ENCODE measurements around the gene KCNQ5. TPM values are rescaled to one million over a fixed set of nuclear protein-coding genes. Genes with fewer than 3 reads are reported as not detected.
A peak's percentile ranks its signal among the peaks of the same experiment; 100 is the strongest.

KCNQ5 gene
- total RNA-seq, 1 experiment from 2014 or later, result 2.0 TPM

- Mint-ChIP-seq H3K4me1 (no peaks in the 10 kb centered on the region), H3K36me3 (no peaks in the 10 kb centered on the region), H3K27ac (no peak overlapping the region), H3K4me3 (no peak overlapping the region), H3K27me3 (ENCODE audit: low read depth) (no peaks in the 10 kb centered on the region), H3K9me3 (peaks cover 5% of the 10 kb centered on the region; the same call in 1 of the 2 replicates)
- TF ChIP-seq, protein P1, sequence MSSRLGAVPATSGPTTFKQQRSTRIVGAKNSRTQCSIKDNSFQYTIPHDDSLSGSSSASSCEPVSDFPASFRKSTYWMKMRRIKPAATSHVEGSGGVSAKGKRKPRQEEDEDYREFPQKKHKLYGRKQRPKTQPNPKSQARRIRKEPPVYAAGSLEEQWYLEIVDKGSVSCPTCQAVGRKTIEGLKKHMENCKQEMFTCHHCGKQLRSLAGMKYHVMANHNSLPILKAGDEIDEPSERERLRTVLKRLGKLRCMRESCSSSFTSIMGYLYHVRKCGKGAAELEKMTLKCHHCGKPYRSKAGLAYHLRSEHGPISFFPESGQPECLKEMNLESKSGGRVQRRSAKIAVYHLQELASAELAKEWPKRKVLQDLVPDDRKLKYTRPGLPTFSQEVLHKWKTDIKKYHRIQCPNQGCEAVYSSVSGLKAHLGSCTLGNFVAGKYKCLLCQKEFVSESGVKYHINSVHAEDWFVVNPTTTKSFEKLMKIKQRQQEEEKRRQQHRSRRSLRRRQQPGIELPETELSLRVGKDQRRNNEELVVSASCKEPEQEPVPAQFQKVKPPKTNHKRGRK (CRISPR knock-in tag; IDR thresholded peaks at IDR 0.05; ENCODE audit: borderline replicate concordance), result no peak
- TF ChIP-seq ZNF396 (CRISPR knock-in tag; IDR thresholded peaks at IDR 0.05; ENCODE audit: borderline replicate concordance) (no peak), SP1 (CRISPR knock-in tag; conservative IDR thresholded peaks at IDR 0.05) (no peak), ZNF671 (CRISPR knock-in tag; IDR thresholded peaks at IDR 0.05) (no peak), TEAD1 (CRISPR knock-in tag; IDR thresholded peaks at IDR 0.05) (no peak), MLX (CRISPR knock-in tag; IDR thresholded peaks at IDR 0.05) (no peak), TCF7 (CRISPR knock-in tag; IDR thresholded peaks at IDR 0.05; ENCODE audit: low read depth) (no peak), CREB1 (CRISPR knock-in tag; IDR thresholded peaks at IDR 0.05) (no peak), IRF1 (CRISPR knock-in tag; IDR thresholded peaks at IDR 0.05) (no peak), NFATC4 (CRISPR knock-in tag; IDR thresholded peaks at IDR 0.05) (no peak), E2F5 (CRISPR knock-in tag; IDR thresholded peaks at IDR 0.05) (no peak), ATF1 (CRISPR knock-in tag; IDR thresholded peaks at IDR 0.05) (no peak)
- TF ChIP-seq, protein P2, sequence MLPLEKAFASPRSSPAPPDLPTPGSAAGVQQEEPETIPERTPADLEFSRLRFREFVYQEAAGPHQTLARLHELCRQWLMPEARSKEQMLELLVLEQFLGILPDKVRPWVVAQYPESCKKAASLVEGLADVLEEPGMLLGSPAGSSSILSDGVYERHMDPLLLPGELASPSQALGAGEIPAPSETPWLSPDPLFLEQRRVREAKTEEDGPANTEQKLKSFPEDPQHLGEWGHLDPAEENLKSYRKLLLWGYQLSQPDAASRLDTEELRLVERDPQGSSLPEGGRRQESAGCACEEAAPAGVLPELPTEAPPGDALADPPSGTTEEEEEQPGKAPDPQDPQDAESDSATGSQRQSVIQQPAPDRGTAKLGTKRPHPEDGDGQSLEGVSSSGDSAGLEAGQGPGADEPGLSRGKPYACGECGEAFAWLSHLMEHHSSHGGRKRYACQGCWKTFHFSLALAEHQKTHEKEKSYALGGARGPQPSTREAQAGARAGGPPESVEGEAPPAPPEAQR (CRISPR knock-in tag; IDR thresholded peaks at IDR 0.05), result no peak
- DNase-seq (ENCODE audit: low spot score), result no peak
- CTCF ChIA-PET, result no interaction called here
- no peak for ATAC-seq
- POLR2A ChIA-PET, result no interaction called here
Measured at GRCh38 chr6:73064266-73064665, 442.4 kb downstream of the KCNQ5 start.

GRCh38 chr6:73073238-73073637 lies 451.4 kb downstream of the KCNQ5 start:
- no peaks in the 10 kb centered on the region for H3K9me3 Mint-ChIP-seq
- TF ChIP-seq SMAD4 (CRISPR knock-in tag; IDR thresholded peaks at IDR 0.05) (no peak), IRF2 (CRISPR knock-in tag; IDR thresholded peaks at IDR 0.05; ENCODE audit: borderline replicate concordance, low read depth) (no peak), GABPB1 (CRISPR knock-in tag; IDR thresholded peaks at IDR 0.05) (no peak), ATF2 (CRISPR knock-in tag; IDR thresholded peaks at IDR 0.05; ENCODE audit: borderline replicate concordance, low read depth) (no peak), FOXK1 (CRISPR knock-in tag; IDR thresholded peaks at IDR 0.05) (no peak), CREM (CRISPR knock-in tag; IDR thresholded peaks at IDR 0.05) (no peak), JUN (CRISPR knock-in tag; IDR thresholded peaks at IDR 0.05) (no peak), ZNF281 (CRISPR knock-in tag; IDR thresholded peaks at IDR 0.05) (no peak), ZNF263 (CRISPR knock-in tag; IDR thresholded peaks at IDR 0.05; ENCODE audit: low read depth) (no peak)
- TF ChIP-seq, protein P3, sequence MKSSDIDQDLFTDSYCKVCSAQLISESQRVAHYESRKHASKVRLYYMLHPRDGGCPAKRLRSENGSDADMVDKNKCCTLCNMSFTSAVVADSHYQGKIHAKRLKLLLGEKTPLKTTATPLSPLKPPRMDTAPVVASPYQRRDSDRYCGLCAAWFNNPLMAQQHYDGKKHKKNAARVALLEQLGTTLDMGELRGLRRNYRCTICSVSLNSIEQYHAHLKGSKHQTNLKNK (CRISPR knock-in tag; IDR thresholded peaks at IDR 0.05), result no peak
- no peak for DNase-seq (ENCODE audit: low spot score)
- POLR2A ChIA-PET, result no interaction called here
- no peaks in the 10 kb centered on the region for H3K27me3 Mint-ChIP-seq (ENCODE audit: low read depth)
- H3K4me1 Mint-ChIP-seq, result peaks cover 34% of the 10 kb centered on the region
- CTCF ChIA-PET, result no interaction called here
- H3K4me3 Mint-ChIP-seq, result no peak overlapping the region
- H3K27ac Mint-ChIP-seq, result no peak overlapping the region
- no peaks in the 10 kb centered on the region for H3K36me3 Mint-ChIP-seq
- peak; percentile 68 for ATAC-seq

Measured in WTC11 (cell line).